GM15510 (cell line): ENCODE data around the gene LAMTOR5.

ENCODE experiments used
- POLR2A ChIP-seq: IDR thresholded peaks from 3 replicates; pipeline ENCODE4 v1.6.1; 2011; ENCODE audit warnings: borderline replicate concordance; ENCODE audit not compliant: insufficient read length; ENCODE audit errors: extremely low read depth

LAMTOR5 gene

GRCh38 chr1:110408488-110408887 is 994 bp upstream of the LAMTOR5 start:
- TF ChIP-seq POLR2A, result no peak

DNA sequence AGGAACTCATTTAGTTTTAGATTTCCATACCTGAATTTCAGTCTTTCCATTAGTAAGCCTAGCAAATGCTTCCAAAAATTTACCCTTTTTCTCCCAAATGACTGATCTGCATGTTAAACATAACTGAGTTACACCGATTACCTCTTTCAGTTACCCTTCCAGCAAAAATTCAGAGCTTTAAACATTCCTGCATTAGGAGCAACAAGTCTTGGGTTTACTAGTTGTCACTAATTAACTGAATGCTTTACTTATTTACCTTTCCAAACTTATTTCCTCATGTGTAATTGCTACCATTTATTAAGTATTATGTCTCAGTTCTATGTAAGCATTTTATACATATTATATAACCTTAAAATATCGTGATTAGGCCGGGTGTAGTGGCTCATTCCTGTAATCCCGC is 3.1 kb downstream of the LAMTOR5 start:
- no peak for TF ChIP-seq POLR2A

- TF ChIP-seq POLR2A, result no peak
Observed at GRCh38 chr1:110403805-110404204, 3.7 kb downstream of the LAMTOR5 start.

GRCh38 chr1:110394493-110394820 is 13.0 kb downstream of the LAMTOR5 start:
- TF ChIP-seq POLR2A, result no peak

GRCh38 chr1:110393691-110394492 is 13.6 kb downstream of the LAMTOR5 start:
- no peak for TF ChIP-seq POLR2A

DNA sequence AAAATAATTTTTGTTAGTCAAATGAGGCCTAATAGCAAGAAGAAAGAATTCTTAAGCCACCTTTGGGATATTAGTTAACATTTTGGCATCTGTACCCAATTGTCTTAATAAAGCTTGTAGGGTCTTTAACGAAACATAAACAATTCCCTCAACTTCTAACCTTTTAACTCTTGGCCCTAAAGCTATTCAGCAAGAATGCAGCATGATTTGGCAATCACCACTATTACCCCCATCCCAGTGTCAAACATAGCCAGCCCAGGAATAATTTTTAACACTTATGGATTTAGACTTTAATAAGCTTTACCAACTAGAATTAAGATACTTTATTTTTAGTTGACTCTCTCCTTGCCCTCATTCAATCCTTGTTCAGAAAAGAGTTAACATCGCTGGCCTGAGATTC is 14.2 kb downstream of the LAMTOR5 start:
- no peak for TF ChIP-seq POLR2A

DNA sequence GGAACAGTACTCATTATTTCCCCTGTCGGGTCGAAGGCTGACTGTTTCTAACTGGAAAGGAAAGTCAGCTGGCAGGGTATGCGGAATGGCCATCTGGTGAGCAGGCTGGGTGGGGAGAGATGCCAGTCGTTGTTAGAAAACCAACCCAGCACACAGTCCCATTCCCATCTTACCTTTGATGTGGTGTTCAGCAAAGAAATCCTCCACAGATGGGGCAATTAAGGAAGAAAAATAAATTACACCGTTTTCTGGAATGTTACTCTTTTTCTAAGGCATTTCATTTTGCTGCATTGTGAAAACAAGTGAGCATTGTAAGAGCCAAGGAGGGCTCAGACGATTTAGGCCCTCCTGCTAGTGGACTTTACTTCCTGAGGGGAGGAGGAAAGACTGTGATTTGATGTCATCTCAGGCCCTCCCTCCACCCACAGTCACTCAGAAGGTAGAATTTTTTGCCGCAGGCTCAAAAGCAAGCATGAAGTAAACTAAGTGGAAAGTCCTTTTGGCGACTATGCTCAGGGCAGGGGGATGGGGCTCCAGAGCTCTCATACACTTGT is 16.7 kb downstream of the LAMTOR5 start, which contains the start of gene SLC16A4:
Gene SLC16A4 (minus strand): TSS at position 335 of the 554 bp plus-strand sequence. CDS start 1,703 bp downstream, outside the sequence.
- no peak for TF ChIP-seq POLR2A

DNA sequence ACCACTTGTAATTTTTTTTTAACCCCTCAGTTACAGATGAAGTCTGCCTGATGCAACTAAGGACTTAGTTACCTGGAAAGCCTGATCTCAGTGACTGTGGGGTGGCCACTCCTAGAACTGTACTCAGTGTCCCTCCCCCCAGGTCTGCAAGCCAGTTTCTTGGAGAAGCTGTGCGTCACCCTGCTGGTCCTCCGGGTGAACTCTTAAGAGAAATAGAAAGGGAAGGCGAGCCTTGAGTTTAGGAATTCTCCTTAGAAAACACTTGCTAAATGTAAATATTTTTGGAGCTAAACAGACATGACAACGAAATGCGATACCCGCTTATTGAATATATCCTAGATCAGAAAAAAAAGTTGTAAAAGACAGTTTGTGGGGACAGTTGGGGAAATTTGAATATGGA is 17.4 kb downstream of the LAMTOR5 start:
- TF ChIP-seq POLR2A, result no peak

DNA sequence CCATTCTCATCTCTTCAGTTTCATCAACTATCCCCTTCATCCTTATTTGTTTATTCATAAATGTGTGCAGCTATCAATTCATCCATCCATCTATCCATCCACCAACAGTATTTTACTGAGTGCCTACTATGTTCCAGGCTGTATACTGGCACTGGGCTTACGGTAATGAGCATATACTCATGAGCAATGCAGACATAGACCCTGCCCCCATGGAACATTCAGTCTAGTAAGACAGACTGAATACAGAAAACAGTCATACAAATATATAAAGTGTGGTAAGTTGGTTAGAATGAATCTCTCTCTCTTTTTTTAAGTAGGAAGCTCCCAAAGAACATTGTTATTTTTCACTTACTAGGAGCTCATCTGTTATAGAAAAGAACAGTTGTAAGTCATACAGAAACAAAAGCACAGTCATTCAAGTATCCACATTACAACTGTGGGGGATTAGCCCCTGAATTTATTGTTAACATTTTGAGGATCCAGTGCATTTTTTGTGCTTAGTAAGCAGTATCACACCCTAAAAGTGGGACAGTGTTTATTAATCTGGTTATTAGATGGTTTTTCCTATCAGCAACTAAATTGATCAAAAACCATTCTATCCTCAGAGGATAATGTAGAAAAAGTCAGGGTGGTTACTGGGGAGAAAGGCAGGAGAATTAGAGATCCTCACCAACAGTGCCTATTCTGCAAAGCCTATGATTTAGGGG is 20.3 kb downstream of the LAMTOR5 start:
- TF ChIP-seq POLR2A, result no peak

GRCh38 chr1:110385369-110385768 is 22.1 kb downstream of the LAMTOR5 start:
- no peak for TF ChIP-seq POLR2A

GRCh38 chr1:110384581-110385321 is 22.7 kb downstream of the LAMTOR5 start:
- no peak for TF ChIP-seq POLR2A

GRCh38 chr1:110383251-110383990 is 24.1 kb downstream of the LAMTOR5 start:
- no peak for TF ChIP-seq POLR2A

- TF ChIP-seq POLR2A, result no peak
Observed at GRCh38 chr1:110380672-110381283, 26.7 kb downstream of the LAMTOR5 start.

GRCh38 chr1:110375490-110375889 is 32.0 kb downstream of the LAMTOR5 start:
- TF ChIP-seq POLR2A, result no peak
